GM23338 (cell line): ENCODE data around the gene NCKAP5.

Experiments
- CREB1 ChIP-seq: fragments of 250-450 bp; sonication (Bioruptor Pico); IDR thresholded peaks from 2 replicates; pipeline ENCODE4 v1.5.0; 2020; ENCODE audit warnings: low read depth, mild to moderate bottlenecking, moderate library complexity
- CTCF ChIP-seq, 2 experiments: fragments of 200-600 bp in 1 of 2; sonication (generic) in 1 of 2; conservative IDR thresholded peaks; 2 replicates each; pipeline versions ENCODE4 v1.5.1 to v1.6.1; 2016 to 2017; ENCODE audit warnings: antibody characterized with exemption in 2 of 2, low read depth in 2 of 2, mild to moderate bottlenecking in 2 of 2, moderate library complexity in 1 of 2
- EZH2 ChIP-seq: fragments of 200-600 bp; sonication (generic); IDR thresholded peaks from one replicate; pipeline ENCODE4 v1.8.0; 2017; ENCODE audit warnings: antibody characterized with exemption, mild to moderate bottlenecking, low read depth; ENCODE audit not compliant: unreplicated experiment
- REST ChIP-seq: IDR thresholded peaks from one replicate; pipeline ENCODE4 v1.6.1; 2018; ENCODE audit warnings: antibody characterized with exemption; ENCODE audit not compliant: unreplicated experiment

GRCh38 chr2:133557614-133558013 is 10.6 kb downstream of the NCKAP5 start:
- TF ChIP-seq EZH2 (no peak), CTCF (conservative IDR thresholded peaks at IDR 0.05; ENCODE audit: low read depth in 2 of 2) (no peak), CREB1 (CRISPR knock-in tag) (no peak), REST (no peak)
